Measurements from ENCODE around the gene RERE.

DNA sequence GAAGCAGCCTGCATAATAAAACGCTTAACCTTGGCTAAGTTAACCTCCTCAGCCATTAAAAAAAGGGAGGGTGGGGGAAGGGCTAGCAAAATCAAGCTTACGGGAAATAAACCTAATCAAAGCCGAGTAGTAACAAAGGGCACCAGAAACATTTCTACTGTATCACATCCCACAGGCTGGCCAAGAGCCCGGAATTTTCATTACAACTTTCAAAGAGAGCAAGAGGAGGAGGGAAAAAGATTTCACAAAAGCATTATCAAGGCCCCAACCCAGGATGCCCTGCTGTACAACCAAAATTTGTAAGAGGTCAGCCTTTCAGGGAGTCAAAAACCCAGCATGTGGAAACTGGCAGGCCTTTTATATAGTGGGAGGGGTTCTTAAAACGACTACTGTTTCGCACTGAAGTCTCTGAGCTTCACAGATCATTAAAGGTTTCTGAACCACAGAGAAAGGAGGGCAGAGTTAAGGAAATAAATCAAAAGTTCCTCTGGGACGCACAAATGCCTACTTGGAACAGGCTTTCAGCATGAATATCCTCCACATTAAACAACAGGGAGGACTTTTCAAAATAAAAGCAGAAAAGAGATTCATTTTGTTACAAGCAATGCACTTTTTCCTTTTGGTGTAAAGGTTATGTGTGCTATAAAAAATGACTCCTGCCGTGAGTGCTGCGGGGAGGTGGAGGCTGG is 409.1 kb downstream of the RERE start:
- TF ChIP-seq, protein P1, sequence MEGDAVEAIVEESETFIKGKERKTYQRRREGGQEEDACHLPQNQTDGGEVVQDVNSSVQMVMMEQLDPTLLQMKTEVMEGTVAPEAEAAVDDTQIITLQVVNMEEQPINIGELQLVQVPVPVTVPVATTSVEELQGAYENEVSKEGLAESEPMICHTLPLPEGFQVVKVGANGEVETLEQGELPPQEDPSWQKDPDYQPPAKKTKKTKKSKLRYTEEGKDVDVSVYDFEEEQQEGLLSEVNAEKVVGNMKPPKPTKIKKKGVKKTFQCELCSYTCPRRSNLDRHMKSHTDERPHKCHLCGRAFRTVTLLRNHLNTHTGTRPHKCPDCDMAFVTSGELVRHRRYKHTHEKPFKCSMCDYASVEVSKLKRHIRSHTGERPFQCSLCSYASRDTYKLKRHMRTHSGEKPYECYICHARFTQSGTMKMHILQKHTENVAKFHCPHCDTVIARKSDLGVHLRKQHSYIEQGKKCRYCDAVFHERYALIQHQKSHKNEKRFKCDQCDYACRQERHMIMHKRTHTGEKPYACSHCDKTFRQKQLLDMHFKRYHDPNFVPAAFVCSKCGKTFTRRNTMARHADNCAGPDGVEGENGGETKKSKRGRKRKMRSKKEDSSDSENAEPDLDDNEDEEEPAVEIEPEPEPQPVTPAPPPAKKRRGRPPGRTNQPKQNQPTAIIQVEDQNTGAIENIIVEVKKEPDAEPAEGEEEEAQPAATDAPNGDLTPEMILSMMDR (IDR thresholded peaks at IDR 0.05; ENCODE audit: poor library complexity): no peak
- no peak for TF ChIP-seq EZH2 (IDR thresholded peaks at IDR 0.05; ENCODE audit: borderline replicate concordance)

Data from hepatocyte (in vitro differentiated cells).